K562 (cell line): ENCODE results near the gene INHBC. TPM values are rescaled to one million over a fixed set of nuclear protein-coding genes. Genes with fewer than 3 reads are reported as not detected.

Source experiments
- ATAC-seq: fragments of 200-7000 bp; cut with Tn5 transposase; 3 replicates; pipeline ENCODE4 v1.9.1; 2020; ENCODE audit warnings: moderate library complexity
- BruUV-seq: library from RNA; stranded (reverse); fragments of 400-500 nt; replicated peaks from 2 replicates; lab custom pipeline; 2021; lab: Mats Ljungman, UMichigan
- CTCF ChIA-PET: fragments of 300-600 bp; formaldehyde crosslinking; extraction: SDS; loops from one replicate; lab custom pipeline; 2021; ENCODE audit warnings: low intra/inter-chr PET ratio; lab: Yijun Ruan, JAX
- POLR2A ChIA-PET: fragments of 300-600, 350-650 bp; sonication (Branson Sonifier 250); formaldehyde crosslinking; extraction: SDS; loops from one replicate; lab custom pipeline; 2021; ENCODE audit warnings: antibody characterized with exemption, inconsistent platforms; lab: Yijun Ruan, JAX
- DNase-seq, 4 experiments: peaks; one replicate each; pipeline versions ENCODE4 v3.0.0 to v3.0.0-alpha.2; 2011 to 2018; ENCODE audit warnings: low spot score in 3 of 4, mixed read lengths in 3 of 4; ENCODE audit errors: extremely low read depth in 1 of 4
- FAIRE-seq: peaks from 2 replicates; lab custom pipeline; 2011; peaks lifted over from hg19 to GRCh38; lab: Jason Lieb, UNC
- H2AFZ ChIP-seq: 2 replicates; pipeline ENCODE4 v1.6.0; 2011; ENCODE audit warnings: low read depth, low read length, control low read depth, inconsistent platforms
- H3K27ac ChIP-seq: fragments of 200-600 bp; 3 replicates; pipeline ENCODE4 v1.8.0; 2011; ENCODE audit warnings: low read depth, mild to moderate bottlenecking, control low read depth, inconsistent platforms, low read length, moderate library complexity, mixed read lengths; ENCODE audit errors: extremely low read depth
- H3K27me3 ChIP-seq, 2 experiments: fragments of 300-600 bp in 1 of 2; 2 replicates in 1 of 2; 3 replicates in 1 of 2; pipeline versions ENCODE4 v1.6.0 to v1.8.0; 2011; ENCODE audit warnings: inconsistent platforms in 2 of 2, low read length in 2 of 2, mild to moderate bottlenecking in 1 of 2, mixed read lengths in 1 of 2, moderate library complexity in 1 of 2; ENCODE audit not compliant: control insufficient read depth in 2 of 2, insufficient read depth in 2 of 2
- H3K36me3 ChIP-seq: fragments of 300-600 bp; 3 replicates; pipeline ENCODE4 v1.8.0; 2011; ENCODE audit warnings: mild to moderate bottlenecking, low read length, inconsistent platforms; ENCODE audit not compliant: control insufficient read depth, insufficient read depth
- H3K4me1 ChIP-seq, 2 experiments: fragments of 200-600 bp in 1 of 2; replicated peaks in 1 of 2; 2 replicates in 1 of 2; 3 replicates in 1 of 2; pipeline versions ENCODE4 v1.5.1 to v1.8.0; 2011; ENCODE audit warnings: inconsistent platforms in 2 of 2, low read length in 2 of 2, mild to moderate bottlenecking in 1 of 2, mixed read lengths in 1 of 2, moderate library complexity in 1 of 2; ENCODE audit not compliant: control insufficient read depth in 2 of 2, insufficient read depth in 2 of 2
- H3K4me2 ChIP-seq: 2 replicates; pipeline ENCODE4 v1.6.1; 2011; ENCODE audit warnings: low read length, control low read depth, inconsistent platforms, mixed read lengths; ENCODE audit not compliant: insufficient read depth
- H3K4me3 ChIP-seq: fragments of 200-600 bp; sonication (generic), shearing (Covaris generic); 2 replicates; pipeline ENCODE4 v1.5.1; 2016; ENCODE audit warnings: control low read depth, inconsistent platforms
- H3K79me2 ChIP-seq: fragments of 200-600 bp; 3 replicates; pipeline ENCODE4 v1.8.0; 2011; ENCODE audit warnings: low read length, inconsistent platforms; ENCODE audit not compliant: control insufficient read depth, insufficient read depth
- H3K9ac ChIP-seq, 2 experiments: 2 replicates each; pipeline versions ENCODE4 v1.6.0 to v1.6.1; 2011; ENCODE audit warnings: low read depth in 2 of 2, low read length in 2 of 2, control low read depth in 1 of 2, inconsistent platforms in 1 of 2, mild to moderate bottlenecking in 1 of 2, mixed read lengths in 1 of 2; ENCODE audit not compliant: insufficient read depth in 1 of 2
- H3K9me1 ChIP-seq: one replicate; pipeline ENCODE4 v1.6.0; 2011; ENCODE audit warnings: inconsistent platforms, mild to moderate bottlenecking, low read length, moderate library complexity; ENCODE audit not compliant: control insufficient read depth, insufficient read depth
- H3K9me3 ChIP-seq: replicated peaks from 2 replicates; pipeline ENCODE4 v1.5.1; 2011; ENCODE audit warnings: low read depth, low read length, inconsistent platforms; ENCODE audit not compliant: control insufficient read depth, insufficient read depth
- H4K20me1 ChIP-seq: replicated peaks from 2 replicates; pipeline ENCODE4 v1.6.1; 2011; ENCODE audit warnings: low read length, inconsistent platforms, mixed read lengths; ENCODE audit not compliant: control insufficient read depth, insufficient read depth
- C11orf30 ChIP-seq: fragments of 450-650 bp; IDR thresholded peaks from 2 replicates; pipeline ENCODE4 v1.6.1; 2016; ENCODE audit warnings: low read depth, mild to moderate bottlenecking
- GABPB2 ChIP-seq: fragments of 250-450 bp; sonication (Bioruptor Pico); conservative IDR thresholded peaks from 2 replicates; pipeline ENCODE4 v1.5.1; 2021; ENCODE audit warnings: mild to moderate bottlenecking
- KDM4B ChIP-seq, 2 experiments: fragments of 450-650 bp in 1 of 2; sonication (generic) in 1 of 2; IDR thresholded peaks; 2 replicates each; pipeline ENCODE4 v1.6.1; 2016 to 2017; ENCODE audit warnings: borderline replicate concordance in 2 of 2, antibody characterized with exemption in 1 of 2, low read depth in 1 of 2, mild to moderate bottlenecking in 1 of 2
- MBD2 ChIP-seq: sonication (generic); IDR thresholded peaks from 2 replicates; pipeline ENCODE4 v1.6.1; 2016; ENCODE audit warnings: low read depth, borderline replicate concordance
- NR2C1 ChIP-seq, 2 experiments: fragments of 450-650 bp; IDR thresholded peaks; 2 replicates each; pipeline ENCODE4 v1.6.1; 2017; ENCODE audit warnings: mild to moderate bottlenecking in 2 of 2, antibody characterized with exemption in 1 of 2, inconsistent platforms in 1 of 2, missing compliant biosample characterization in 1 of 2, missing genetic modification characterization in 1 of 2
- SMARCC2 ChIP-seq: fragments of 450-650 bp; IDR thresholded peaks from 2 replicates; pipeline ENCODE4 v1.6.1; 2017; ENCODE audit warnings: antibody characterized with exemption, moderate library complexity, mild to moderate bottlenecking, low read depth
- ZNF143 ChIP-seq: sonication (generic); formaldehyde crosslinking; IDR thresholded peaks from 2 replicates; pipeline ENCODE4 v1.9.0; 2022; ENCODE audit warnings: mild to moderate bottlenecking, missing genetic modification reagents
- ZNF324 ChIP-seq: fragments of 250-450 bp; sonication (Bioruptor Pico); IDR thresholded peaks from 2 replicates; pipeline ENCODE4 v1.4.0; 2020; ENCODE audit warnings: mild to moderate bottlenecking
- ZNF589 ChIP-seq: fragments of 200-800 bp; sonication (Bioruptor generic); IDR thresholded peaks from 2 replicates; pipeline ENCODE4 v1.6.1; 2016; ENCODE audit warnings: low read depth, missing genetic modification characterization, missing compliant biosample characterization
- WGBS: fragments of 100-300 bp; shearing (Covaris generic); methylation state at CpG from one replicate; pipeline ENCODE4 v1.1.6; 2016; ENCODE audit warnings: low coverage, mixed read lengths; ENCODE audit not compliant: insufficient coverage; ENCODE audit errors: missing lambda C conversion rate; 5-methylcytosine and 5-hydroxymethylcytosine counted together
- in situ Hi-C: fragments of 300-500 bp; cut with MboI; formaldehyde crosslinking; loops from 4 replicates; pipeline ENCODE4 v1.15.0; 2018; ENCODE audit warnings: inconsistent platforms, mixed read lengths
- intact Hi-C: fragments of 100-400 bp; cut with micrococcal nuclease; formaldehyde crosslinking; loops from 2 replicates; pipeline ENCODE4 v1.14.2; 2022
- polyA plus RNA-seq, 8 experiments: library from polyadenylated mRNA; depleted of rRNA in 4 of 8; stranded (reverse) in 5 of 8; unstranded in 3 of 8; fragments of >200 nt; fragmentation: Nextera tagmentation in 2 of 8; fragmentation: Illumina TruSeq in 1 of 8; extraction: Ambion mirVana in 2 of 8; extraction: Trizol in 1 of 8; gene quantifications; 2 replicates each; pipeline versions ENCODE4 v1.2.1 to v1.2.3, GENCODE V29; 2011 to 2014; ENCODE audit warnings: inconsistent platforms in 1 of 8, missing spikeins in 1 of 8
- total RNA-seq, 7 experiments: library from RNA; depleted of rRNA in 6 of 7; stranded (reverse); fragments of >200 nt in 6 of 7; fragmentation: Illumina TruSeq in 2 of 7; extraction: Trizol in 2 of 7; gene quantifications; 2 replicates each; pipeline versions ENCODE4 v1.2.1 to v1.2.3, GENCODE V29; 2011 to 2021; ENCODE audit warnings: low replicate concordance in 1 of 7
- TF ChIP-seq, protein P1 (sequence below): sonication (generic); formaldehyde crosslinking; IDR thresholded peaks from 2 replicates; pipeline ENCODE4 v1.8.1; 2023; ENCODE audit warnings: mild to moderate bottlenecking, missing genetic modification reagents
- TF ChIP-seq, protein P2 (sequence below): sonication (generic); formaldehyde crosslinking; IDR thresholded peaks from 2 replicates; pipeline ENCODE4 v1.8.1; 2022; ENCODE audit warnings: missing genetic modification reagents

The INHBC gene
- total and polyA plus RNA-seq, 9 of the 15 experiments (the other 6 are each of a cell fraction or from before 2014, with no cell fraction given): 0.07 to 0.24 (median 0.15) TPM; not detected in 4

DNA sequence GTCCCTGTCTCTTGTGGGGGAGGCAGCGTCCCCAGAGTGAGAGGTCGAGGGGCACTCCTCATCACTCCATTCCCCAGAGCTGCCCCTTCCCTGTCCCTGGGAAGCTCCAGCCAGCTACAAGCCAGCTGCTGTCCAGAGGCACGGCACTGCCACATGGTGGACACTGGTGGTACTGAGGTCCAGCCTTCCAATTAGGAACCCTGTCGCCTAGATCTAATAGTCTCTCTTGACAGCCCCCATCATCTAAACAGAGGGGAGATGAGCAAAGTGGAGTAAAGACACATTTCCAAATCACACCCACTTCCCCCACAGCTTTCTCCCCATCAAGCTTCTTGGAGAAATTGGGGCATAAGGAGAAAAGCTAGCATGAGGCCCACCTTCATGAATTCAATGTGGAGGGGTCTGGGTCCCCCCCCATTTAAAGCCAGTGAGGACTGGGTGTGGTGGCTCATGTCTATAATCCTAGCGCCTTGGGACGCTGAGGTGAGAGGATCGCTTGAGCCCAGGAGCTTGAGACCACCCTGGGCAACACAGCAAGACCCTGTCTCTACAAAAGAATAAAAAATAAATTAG lies 18.4 kb downstream of the INHBC start (continued):
- TF ChIP-seq, protein P1, sequence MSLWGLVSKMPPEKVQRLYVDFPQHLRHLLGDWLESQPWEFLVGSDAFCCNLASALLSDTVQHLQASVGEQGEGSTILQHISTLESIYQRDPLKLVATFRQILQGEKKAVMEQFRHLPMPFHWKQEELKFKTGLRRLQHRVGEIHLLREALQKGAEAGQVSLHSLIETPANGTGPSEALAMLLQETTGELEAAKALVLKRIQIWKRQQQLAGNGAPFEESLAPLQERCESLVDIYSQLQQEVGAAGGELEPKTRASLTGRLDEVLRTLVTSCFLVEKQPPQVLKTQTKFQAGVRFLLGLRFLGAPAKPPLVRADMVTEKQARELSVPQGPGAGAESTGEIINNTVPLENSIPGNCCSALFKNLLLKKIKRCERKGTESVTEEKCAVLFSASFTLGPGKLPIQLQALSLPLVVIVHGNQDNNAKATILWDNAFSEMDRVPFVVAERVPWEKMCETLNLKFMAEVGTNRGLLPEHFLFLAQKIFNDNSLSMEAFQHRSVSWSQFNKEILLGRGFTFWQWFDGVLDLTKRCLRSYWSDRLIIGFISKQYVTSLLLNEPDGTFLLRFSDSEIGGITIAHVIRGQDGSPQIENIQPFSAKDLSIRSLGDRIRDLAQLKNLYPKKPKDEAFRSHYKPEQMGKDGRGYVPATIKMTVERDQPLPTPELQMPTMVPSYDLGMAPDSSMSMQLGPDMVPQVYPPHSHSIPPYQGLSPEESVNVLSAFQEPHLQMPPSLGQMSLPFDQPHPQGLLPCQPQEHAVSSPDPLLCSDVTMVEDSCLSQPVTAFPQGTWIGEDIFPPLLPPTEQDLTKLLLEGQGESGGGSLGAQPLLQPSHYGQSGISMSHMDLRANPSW (CRISPR knock-in tag): no peak
- TF ChIP-seq ZNF143 (CRISPR knock-in tag): no peak
- TF ChIP-seq ZNF324 (CRISPR knock-in tag): no peak

GRCh38 chr12:57454213-57454565 lies 19.6 kb downstream of the INHBC start:
- Histone ChIP-seq H3K36me3 (no peaks in the 10 kb centered on the region), H3K4me3 (no peak overlapping the region), H3K4me2 (no peak overlapping the region; the same call in 1 of the 2 replicates), H3K4me1 (peaks cover 41 to 50% of the 10 kb centered on the region in 2 experiments), H3K9me1 (no peaks in the 10 kb centered on the region), H3K27ac (peak overlapping the region; percentile 81), H3K9me3 (no peaks in the 10 kb centered on the region), H3K9ac (peak overlapping the region; percentile 78 to 81; a peak in 2 of 4 replicates), H2AFZ (no peak overlapping the region), H4K20me1 (no peaks in the 10 kb centered on the region), H3K27me3 (no peaks in the 10 kb centered on the region), H3K79me2 (peaks cover 20% of the 10 kb centered on the region; the same call in 2 of the 3 replicates)
- ChIA-PET CTCF (interaction anchor here (0.6 to 2.7 kb wide), 2 partner anchors 146 to 654 kb away, joined by 3 to 15 read pairs; no protein-coding TSS in a partner anchor), POLR2A (interaction anchor here (0.8 to 1.8 kb wide), 9 partner anchors 9 to 193 kb away, joined by 3 to 7 read pairs (median 3); partner anchors contain the start of gene DDIT3)
- 97% methylated on average over 2 of the region's 2 CpGs for WGBS
- ATAC-seq (no peak), DNase-seq (no peak), FAIRE-seq (no peak)
- in situ Hi-C loops: loop anchor here (5.0 kb wide), 1 partner anchor 142 kb away; no protein-coding TSS in a partner anchor
- no TSS peak for BruUV-seq
- intact Hi-C loops: loop anchor here (2.0 kb wide), 1 partner anchor 23 kb away; the partner anchor contains the start of gene R3HDM2
- no peak for TF ChIP-seq SMARCC2
- no peak for TF ChIP-seq C11orf30
- no peak for TF ChIP-seq MBD2
- TF ChIP-seq KDM4B (IDR thresholded peaks at IDR 0.05; ENCODE audit: borderline replicate concordance in 2 of 2, low read depth in 1 of 2): no peak
- peak; percentile 67; the same call in 1 of the 2 replicates for TF ChIP-seq ZNF589 (CRISPR knock-in tag)
- no peak for TF ChIP-seq NR2C1 (IDR thresholded peaks at IDR 0.05)
- 0 out of 2 replicates have a peak, but pooled peaks have one; percentile 18 for TF ChIP-seq NR2C1 (tag; IDR thresholded peaks at IDR 0.05)
- TF ChIP-seq, protein P2, sequence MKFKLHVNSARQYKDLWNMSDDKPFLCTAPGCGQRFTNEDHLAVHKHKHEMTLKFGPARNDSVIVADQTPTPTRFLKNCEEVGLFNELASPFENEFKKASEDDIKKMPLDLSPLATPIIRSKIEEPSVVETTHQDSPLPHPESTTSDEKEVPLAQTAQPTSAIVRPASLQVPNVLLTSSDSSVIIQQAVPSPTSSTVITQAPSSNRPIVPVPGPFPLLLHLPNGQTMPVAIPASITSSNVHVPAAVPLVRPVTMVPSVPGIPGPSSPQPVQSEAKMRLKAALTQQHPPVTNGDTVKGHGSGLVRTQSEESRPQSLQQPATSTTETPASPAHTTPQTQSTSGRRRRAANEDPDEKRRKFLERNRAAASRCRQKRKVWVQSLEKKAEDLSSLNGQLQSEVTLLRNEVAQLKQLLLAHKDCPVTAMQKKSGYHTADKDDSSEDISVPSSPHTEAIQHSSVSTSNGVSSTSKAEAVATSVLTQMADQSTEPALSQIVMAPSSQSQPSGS (CRISPR knock-in tag): no peak
- no peak for TF ChIP-seq GABPB2 (CRISPR knock-in tag)
